ENCODE results near the gene ELF5.

ELF5 gene

DNA sequence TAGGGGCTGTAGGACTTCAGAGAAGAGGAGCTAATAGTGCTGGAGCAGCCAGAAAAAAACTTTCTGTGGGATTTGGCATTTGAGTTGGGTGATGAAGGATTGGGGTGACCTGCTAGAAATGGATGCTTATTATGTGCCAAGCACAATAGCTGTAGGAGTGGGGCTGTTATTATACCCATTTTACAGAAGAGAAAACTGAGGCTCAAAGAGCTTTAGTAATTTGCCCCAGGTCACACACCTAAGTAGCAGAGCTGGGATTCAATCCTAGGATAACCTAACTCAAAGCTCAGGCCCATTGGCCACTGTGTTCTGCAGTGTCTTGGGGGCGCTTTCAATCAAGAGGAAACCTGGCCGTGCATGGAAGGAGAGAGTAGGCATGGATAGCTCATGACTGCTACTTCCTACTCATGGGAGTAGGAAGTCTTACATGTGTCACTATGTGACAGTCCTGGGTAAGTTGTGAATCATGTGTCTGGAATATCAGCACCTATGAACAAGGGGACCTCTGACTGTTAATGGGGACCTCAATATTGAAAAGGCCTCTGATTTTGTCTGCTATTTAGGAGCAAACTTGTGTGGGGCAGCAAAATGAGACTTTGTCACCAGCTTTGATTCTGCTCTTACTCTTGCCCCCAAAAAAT, 6.1 kb upstream of the ELF5 start:
- DNase-seq = no peak

DNA sequence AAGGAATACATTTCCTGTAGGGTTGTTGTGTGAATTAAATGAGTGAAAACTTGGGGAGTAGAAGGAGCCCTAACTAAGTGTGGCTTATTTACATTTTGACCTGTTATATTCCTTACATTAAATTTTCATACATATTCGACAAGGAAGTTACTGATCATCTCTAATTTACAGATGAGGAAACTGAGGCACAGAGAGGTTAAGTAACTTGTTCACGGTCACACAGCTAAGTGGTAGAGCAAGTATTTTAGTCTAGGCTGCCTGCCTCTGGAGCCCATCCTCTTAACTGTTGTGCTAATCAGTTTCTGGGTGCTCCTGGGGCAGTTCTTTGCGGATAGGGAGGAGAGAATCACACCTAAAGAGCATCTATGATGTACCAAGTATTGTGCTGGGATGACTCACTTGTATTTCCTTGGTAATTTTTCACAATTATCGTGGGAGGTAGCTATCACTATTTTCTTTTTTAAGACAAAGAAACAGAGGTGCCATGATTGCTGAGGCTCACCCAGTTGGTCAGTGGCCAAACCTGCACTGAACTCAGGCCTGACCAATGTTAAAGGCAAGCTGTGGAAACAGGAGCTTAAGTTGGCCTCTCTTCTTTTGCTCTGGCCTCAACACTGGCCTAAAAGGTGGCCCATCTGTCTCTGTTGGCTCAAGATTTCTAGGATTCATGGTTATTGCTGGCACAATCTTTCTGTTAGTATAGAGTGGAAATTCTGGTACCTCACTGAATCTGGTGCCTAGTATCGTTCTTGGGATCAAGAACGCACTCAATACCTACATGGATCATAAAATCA, 2.9 kb upstream of the ELF5 start:
- DNase-seq = no peak

DNA sequence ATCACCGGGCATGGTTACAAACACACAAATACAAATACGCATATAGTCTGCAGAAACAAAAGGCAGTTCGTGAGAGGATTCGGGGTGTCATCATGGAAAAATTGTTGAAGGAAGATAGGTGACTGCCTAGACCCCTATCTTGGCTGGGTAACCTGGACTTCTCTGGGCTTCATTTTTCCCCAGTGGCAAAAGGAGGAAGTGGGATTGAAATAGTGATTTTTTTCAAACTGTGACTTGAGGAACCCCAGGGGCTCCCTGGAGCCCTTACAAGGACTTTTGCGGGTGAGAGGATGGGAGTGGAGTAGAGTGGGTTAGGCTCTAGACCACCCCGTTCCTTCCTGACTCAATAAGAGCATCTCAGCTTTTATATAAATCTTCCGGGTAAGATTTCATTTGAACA, 1.0 kb upstream of the ELF5 start:
- no peak for DNase-seq

- DNase-seq = peak; percentile 58
Observed at GRCh38 chr11:34512840-34513681, 533 bp downstream of the ELF5 start.

DNA sequence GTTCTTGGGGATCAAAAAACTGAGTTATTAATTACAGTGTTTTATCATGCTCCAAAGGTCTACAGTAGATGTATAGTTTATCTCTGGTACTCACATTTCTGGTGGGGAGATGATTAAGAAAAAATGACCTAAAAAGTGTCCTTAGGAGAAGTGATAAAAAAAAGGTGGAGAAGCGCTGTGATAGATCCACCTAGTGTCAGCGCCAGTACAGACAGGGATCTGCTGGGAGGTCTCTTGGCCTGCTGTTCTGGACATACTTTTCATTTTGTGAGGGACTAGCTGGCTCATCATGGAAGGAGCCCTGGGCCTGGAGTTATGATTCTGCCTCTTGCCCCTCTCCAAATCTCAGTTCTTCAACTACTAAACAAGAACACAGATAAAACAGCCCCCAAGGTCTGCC, 2.9 kb downstream of the ELF5 start:
- DNase-seq = no peak

- no peak for DNase-seq
Observed at GRCh38 chr11:34510218-34510617, 3.4 kb downstream of the ELF5 start.

DNA sequence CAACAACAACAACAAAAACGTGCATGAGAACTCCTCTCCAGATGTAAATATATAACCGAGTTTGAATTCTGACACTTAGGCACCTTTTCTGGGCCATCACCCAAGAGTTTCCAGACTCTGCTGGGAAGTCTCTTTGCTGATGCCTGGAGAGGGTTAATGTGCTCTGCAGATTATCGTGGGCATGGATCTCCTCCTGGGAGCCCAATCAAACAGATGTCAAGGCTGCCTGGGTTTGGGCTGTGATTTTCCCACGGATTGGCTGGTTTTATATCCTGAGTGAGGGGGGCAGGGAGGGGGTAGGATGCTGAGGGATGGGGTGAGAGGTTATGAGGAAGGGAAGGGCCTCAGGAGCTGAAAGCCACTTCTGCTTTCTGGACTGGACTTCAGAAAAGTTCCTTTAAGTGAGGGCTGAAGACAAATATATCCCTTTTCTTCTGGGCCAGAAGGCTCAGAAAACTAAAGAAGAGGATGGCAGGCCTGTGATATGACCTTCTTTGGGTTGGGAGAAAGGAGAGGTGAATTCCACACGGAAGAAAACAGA, 4.2 kb downstream of the ELF5 start:
- no peak for DNase-seq

DNA sequence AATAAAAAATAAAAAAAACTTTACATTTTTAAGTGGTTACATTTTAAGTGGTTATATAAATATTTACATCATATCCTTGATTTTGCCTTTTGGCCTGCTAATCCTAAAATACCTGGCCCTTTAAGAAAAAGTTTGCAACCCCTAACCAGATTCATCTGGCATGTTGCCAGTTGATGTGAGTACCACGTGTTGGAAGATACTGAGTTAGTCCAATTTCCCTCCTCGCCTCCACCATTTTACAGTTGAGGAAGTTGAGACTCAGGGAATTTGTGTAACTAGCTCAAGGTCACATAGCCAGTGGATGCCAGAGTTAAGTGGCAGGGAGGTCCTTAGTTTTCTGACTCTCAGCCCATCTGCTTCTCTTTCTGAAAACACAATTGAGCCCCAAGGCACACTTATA, 5.1 kb downstream of the ELF5 start:
- no peak for DNase-seq

GRCh38 chr11:34507610-34508009, 6.0 kb downstream of the ELF5 start:
- DNase-seq = no peak

DNA sequence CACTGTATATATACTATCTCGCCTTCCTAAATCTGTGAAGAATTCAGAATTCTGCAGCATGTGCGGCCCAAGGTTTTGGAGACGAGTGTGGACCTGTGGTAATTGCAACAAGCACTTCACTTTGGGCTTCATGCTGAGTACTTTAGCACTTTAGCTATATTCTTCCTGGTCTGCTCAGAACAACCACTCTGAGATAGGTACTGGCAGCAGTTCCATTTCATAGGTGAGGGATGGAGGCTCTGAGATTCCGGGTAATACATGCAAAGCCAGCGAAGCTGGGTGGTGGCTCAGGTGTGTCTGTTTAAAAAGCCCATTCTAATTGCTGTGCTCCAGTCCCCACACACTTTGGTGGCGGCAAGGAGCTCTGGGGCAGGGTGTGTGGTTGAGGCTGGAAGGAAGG, 6.4 kb downstream of the ELF5 start:
- no peak for DNase-seq

- no peak for DNase-seq
Observed at GRCh38 chr11:34505874-34506273, 7.7 kb downstream of the ELF5 start.

- no peak for DNase-seq
Observed at GRCh38 chr11:34502949-34503348, 10.6 kb downstream of the ELF5 start.

GRCh38 chr11:34501949-34502348, 11.6 kb downstream of the ELF5 start:
- DNase-seq = no peak

GRCh38 chr11:34501500-34501899, 12.1 kb downstream of the ELF5 start:
- no peak for DNase-seq

DNA sequence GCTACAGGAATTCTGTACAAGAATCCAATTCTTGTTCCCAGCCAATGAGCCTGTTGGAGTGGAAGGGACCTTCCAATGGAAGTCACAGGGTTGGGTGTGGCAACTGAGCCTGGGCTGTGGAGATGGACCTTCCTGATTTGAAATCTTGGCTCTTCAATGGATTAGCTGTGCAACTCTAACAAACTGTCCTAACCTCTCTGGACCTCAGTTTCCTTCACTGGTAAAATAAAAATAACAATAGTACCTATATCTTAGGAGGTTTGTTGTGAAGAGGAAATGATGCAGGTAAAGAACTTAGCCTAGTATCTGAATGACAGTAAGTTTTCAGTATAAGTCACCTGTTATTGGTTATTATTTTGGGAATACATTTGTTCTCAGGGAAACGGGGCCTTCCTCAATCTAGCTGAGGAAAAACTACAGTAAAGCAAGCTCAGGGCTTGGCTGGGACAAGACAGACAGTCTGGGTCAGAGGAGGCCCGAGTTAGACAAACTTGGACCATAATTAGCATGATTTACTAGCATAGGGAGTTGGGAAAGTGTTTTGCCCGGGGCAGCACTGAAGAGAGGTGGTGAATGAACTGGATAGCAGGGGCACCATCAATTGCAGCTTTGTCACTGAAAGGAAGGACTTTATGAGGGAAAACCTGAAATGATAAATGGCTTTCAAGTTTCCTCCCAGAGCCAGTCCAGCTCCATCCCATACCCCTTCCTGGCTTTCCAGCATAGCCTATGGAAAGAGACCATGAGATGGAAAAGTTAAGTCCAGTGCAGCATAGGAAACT, 13.7 kb downstream of the ELF5 start:
- no peak for DNase-seq

GRCh38 chr11:34495724-34496377, 17.7 kb downstream of the ELF5 start:
- DNase-seq = no peak

DNA sequence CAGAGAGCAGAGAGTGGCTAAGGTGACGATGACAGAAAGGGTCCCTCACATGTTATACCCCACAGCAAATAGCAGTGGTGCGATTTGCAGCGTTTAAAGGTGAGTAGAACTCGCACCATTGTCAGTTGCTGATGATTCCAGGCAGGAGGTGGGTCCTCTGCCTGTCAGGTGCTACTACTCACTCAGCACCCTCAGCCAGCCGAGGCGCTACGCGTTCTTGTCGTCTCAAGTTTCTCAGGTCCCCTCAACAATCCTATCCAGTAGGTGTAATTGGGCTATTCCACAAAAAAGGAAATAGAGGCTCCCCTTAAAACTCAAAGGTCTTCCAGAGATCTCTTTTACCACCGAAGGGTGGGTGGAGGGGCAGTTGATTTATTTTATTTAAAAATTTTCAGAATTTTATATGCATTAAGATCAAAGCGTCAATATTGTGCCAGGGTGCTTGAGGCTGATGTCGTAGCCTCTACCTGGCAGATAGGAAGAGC, 18.3 kb downstream of the ELF5 start:
- no peak for DNase-seq

GRCh38 chr11:34493926-34494595, 19.5 kb downstream of the ELF5 start:
- no peak for DNase-seq

GRCh38 chr11:34493468-34493867, 20.1 kb downstream of the ELF5 start:
- DNase-seq = no peak

GRCh38 chr11:34492806-34493414, 20.7 kb downstream of the ELF5 start:
- peak; percentile 46 for DNase-seq

DNA sequence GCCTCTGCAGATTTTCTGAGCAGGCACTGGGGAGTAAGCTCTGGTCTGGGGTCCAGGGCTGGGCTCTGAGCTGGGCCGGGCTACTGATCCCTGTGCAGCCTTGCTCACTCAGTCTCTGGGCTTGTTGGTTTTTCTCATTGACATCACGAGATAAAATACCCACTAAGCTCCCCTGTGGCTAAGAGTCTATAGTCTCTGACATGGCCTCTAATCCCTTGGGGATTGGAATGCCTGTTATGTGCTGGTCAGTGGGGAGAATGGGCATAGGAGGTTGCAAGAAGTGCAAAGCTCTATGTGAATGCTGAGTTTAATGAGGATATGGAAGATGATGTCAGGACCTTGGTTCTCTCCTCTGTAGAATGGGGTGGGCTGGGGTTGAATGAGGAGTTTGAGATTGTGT, 23.3 kb downstream of the ELF5 start:
- no peak for DNase-seq
